ENCODE results near the gene CELF2. TPM values are rescaled to one million over a fixed set of nuclear protein-coding genes. Genes with fewer than 3 reads are reported as not detected.

CELF2 gene
- polyA plus RNA-seq, 1 donor from 2014 or later, result 55.5 TPM

DNA sequence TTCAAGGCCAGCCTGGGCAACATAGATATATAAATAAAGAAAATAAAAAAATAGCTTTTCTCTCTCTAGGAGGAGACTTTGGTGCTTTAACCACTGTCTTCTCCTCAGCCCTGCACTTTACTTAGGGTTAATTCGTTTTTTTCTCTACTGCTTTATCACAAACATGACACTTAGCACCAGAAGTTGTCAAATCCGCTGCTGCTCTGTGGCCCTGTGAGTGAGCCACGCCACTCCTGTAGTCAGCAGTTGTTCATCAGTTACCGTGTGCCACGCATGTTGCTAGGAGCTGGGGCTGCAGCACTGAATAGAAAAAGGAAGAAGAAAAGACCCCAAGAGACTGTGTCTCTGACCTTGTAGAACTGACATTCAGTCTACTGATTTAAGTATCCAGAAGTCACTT, 232.6 kb downstream of the CELF2 start:
- Histone ChIP-seq H3K9ac (ENCODE audit: low read length) (no peak overlapping the region), H3K4me2 (ENCODE audit: low read length) (no peak overlapping the region), H4K20me1 (ENCODE audit: insufficient read depth) (no peaks in the 10 kb centered on the region), H3K27me3 (ENCODE audit: insufficient read depth, low read depth, low read length) (no peaks in the 10 kb centered on the region), H3K9me3 (ENCODE audit: low read length) (no peaks in the 10 kb centered on the region), H3F3A (ENCODE audit: insufficient read depth, low read length, poor library complexity, severe bottlenecking) (no peaks in the 10 kb centered on the region), H3K27ac (ENCODE audit: low read length) (no peak overlapping the region), H3K9me2 (ENCODE audit: insufficient read depth, low read length) (no peaks in the 10 kb centered on the region), H3K79me2 (replicated peaks; ENCODE audit: insufficient read depth, low read length) (peaks cover 4% of the 10 kb centered on the region), H2AFZ (ENCODE audit: low read depth, low read length) (no peak overlapping the region), H3K4me3 (ENCODE audit: low read length) (no peak overlapping the region), H3K36me3 (ENCODE audit: insufficient read depth, low read length) (no peaks in the 10 kb centered on the region)
- TF ChIP-seq SMC3 (conservative IDR thresholded peaks at IDR 0.05; ENCODE audit: poor library complexity), result no peak
- TF ChIP-seq MXI1 (conservative IDR thresholded peaks at IDR 0.05; ENCODE audit: poor library complexity, severe bottlenecking), result no peak
- no peak for TF ChIP-seq TAF1 (IDR thresholded peaks at IDR 0.05; ENCODE audit: low read depth)
- no peak for TF ChIP-seq RAD21 (conservative IDR thresholded peaks at IDR 0.05)
- no peak for TF ChIP-seq POLR2AphosphoS5 (IDR thresholded peaks at IDR 0.05)

DNA sequence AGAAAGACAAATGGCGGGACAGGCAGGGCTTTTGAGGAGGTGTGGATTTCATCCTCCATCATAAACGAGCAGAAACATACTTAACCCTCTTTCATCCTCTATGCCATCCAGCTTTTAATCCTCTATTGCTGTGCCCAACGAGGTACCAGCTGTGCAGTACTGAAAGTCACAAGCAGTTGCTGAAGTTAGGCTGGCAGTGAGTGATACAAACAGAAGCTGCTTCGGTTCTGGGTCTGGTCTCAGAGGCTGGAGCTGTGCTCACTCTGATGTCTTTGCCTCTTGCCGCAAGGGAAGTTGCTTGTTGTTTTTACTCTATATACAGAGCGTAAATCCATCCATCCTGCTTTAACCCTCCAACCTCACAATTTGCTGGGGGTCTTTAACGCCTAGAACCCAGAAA, 235.2 kb downstream of the CELF2 start:
- Histone ChIP-seq H4K20me1 (ENCODE audit: insufficient read depth) (no peaks in the 10 kb centered on the region), H3K9me2 (ENCODE audit: insufficient read depth, low read length) (no peaks in the 10 kb centered on the region), H2AFZ (ENCODE audit: low read depth, low read length) (no peak overlapping the region), H3K9me3 (ENCODE audit: low read length) (no peaks in the 10 kb centered on the region), H3K27ac (ENCODE audit: low read length) (no peak overlapping the region), H3K4me2 (ENCODE audit: low read length) (no peak overlapping the region), H3K79me2 (replicated peaks; ENCODE audit: insufficient read depth, low read length) (peaks cover 4% of the 10 kb centered on the region), H3K27me3 (ENCODE audit: insufficient read depth, low read depth, low read length) (no peaks in the 10 kb centered on the region), H3K36me3 (ENCODE audit: insufficient read depth, low read length) (no peaks in the 10 kb centered on the region), H3K4me3 (ENCODE audit: low read length) (no peak overlapping the region), H3K9ac (ENCODE audit: low read length) (no peak overlapping the region), H3F3A (ENCODE audit: insufficient read depth, low read length, poor library complexity, severe bottlenecking) (no peaks in the 10 kb centered on the region)
- TF ChIP-seq EP300 (conservative IDR thresholded peaks at IDR 0.05; ENCODE audit: poor library complexity, severe bottlenecking), result no peak
- TF ChIP-seq EZH2 (IDR thresholded peaks at IDR 0.05; ENCODE audit: borderline replicate concordance, insufficient read depth, low read length, poor library complexity, severe bottlenecking), result no peak
- no peak for TF ChIP-seq TAF1 (IDR thresholded peaks at IDR 0.05; ENCODE audit: low read depth)
- TF ChIP-seq, protein P1, sequence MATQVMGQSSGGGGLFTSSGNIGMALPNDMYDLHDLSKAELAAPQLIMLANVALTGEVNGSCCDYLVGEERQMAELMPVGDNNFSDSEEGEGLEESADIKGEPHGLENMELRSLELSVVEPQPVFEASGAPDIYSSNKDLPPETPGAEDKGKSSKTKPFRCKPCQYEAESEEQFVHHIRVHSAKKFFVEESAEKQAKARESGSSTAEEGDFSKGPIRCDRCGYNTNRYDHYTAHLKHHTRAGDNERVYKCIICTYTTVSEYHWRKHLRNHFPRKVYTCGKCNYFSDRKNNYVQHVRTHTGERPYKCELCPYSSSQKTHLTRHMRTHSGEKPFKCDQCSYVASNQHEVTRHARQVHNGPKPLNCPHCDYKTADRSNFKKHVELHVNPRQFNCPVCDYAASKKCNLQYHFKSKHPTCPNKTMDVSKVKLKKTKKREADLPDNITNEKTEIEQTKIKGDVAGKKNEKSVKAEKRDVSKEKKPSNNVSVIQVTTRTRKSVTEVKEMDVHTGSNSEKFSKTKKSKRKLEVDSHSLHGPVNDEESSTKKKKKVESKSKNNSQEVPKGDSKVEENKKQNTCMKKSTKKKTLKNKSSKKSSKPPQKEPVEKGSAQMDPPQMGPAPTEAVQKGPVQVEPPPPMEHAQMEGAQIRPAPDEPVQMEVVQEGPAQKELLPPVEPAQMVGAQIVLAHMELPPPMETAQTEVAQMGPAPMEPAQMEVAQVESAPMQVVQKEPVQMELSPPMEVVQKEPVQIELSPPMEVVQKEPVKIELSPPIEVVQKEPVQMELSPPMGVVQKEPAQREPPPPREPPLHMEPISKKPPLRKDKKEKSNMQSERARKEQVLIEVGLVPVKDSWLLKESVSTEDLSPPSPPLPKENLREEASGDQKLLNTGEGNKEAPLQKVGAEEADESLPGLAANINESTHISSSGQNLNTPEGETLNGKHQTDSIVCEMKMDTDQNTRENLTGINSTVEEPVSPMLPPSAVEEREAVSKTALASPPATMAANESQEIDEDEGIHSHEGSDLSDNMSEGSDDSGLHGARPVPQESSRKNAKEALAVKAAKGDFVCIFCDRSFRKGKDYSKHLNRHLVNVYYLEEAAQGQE (IDR thresholded peaks at IDR 0.05; ENCODE audit: borderline replicate concordance), result no peak
- TF ChIP-seq RAD21 (conservative IDR thresholded peaks at IDR 0.05), result no peak
- no peak for TF ChIP-seq SMC3 (conservative IDR thresholded peaks at IDR 0.05; ENCODE audit: poor library complexity)
- TF ChIP-seq, protein P2, sequence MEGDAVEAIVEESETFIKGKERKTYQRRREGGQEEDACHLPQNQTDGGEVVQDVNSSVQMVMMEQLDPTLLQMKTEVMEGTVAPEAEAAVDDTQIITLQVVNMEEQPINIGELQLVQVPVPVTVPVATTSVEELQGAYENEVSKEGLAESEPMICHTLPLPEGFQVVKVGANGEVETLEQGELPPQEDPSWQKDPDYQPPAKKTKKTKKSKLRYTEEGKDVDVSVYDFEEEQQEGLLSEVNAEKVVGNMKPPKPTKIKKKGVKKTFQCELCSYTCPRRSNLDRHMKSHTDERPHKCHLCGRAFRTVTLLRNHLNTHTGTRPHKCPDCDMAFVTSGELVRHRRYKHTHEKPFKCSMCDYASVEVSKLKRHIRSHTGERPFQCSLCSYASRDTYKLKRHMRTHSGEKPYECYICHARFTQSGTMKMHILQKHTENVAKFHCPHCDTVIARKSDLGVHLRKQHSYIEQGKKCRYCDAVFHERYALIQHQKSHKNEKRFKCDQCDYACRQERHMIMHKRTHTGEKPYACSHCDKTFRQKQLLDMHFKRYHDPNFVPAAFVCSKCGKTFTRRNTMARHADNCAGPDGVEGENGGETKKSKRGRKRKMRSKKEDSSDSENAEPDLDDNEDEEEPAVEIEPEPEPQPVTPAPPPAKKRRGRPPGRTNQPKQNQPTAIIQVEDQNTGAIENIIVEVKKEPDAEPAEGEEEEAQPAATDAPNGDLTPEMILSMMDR (IDR thresholded peaks at IDR 0.05; ENCODE audit: poor library complexity, severe bottlenecking), result no peak
- no peak for TF ChIP-seq POLR2AphosphoS5 (IDR thresholded peaks at IDR 0.05)
- TF ChIP-seq MXI1 (conservative IDR thresholded peaks at IDR 0.05; ENCODE audit: poor library complexity, severe bottlenecking), result no peak
